ENCODE data around the gene SYCE3.

The SYCE3 gene

GRCh38 chr22:50504369-50505211 lies 58.1 kb downstream of the SYCE3 start:
- DNase-seq, result no peak

GRCh38 chr22:50503475-50504145 lies 59.1 kb downstream of the SYCE3 start:
- DNase-seq, result no peak

- DNase-seq, result no peak
These were observed 59.9 kb downstream of the SYCE3 start for GRCh38 chr22:50502628-50503474.

DNA sequence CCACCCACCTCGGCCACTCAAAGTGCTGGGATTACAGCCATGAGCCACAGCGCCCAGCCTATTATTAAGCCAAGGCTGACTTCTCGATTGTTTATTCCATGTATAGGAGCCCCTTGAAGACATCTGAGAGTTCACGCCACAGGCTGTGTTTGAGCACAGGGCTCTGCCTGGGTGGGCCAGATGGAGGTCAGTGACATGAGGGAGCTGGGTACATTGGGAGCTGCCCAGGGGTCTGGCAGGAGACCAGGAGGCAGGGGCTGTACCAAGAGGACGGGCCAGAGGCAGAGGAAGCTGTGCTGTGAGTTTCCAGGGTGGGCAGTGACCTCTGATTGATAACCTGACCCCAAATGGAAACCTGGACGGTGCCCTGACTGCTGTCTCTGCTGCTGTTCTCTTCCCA lies 60.6 kb downstream of the SYCE3 start:
- DNase-seq, result no peak

Data from anterior cingulate cortex (tissue), 58 donors.